Brain pericyte (primary cell): Measurements from ENCODE around the gene MAMSTR.

Experiments used
- DNase-seq: peaks from one replicate; pipeline ENCODE4 v3.0.0-alpha.2; 2012; ENCODE audit warnings: low read depth, low spot score

The MAMSTR gene

DNA sequence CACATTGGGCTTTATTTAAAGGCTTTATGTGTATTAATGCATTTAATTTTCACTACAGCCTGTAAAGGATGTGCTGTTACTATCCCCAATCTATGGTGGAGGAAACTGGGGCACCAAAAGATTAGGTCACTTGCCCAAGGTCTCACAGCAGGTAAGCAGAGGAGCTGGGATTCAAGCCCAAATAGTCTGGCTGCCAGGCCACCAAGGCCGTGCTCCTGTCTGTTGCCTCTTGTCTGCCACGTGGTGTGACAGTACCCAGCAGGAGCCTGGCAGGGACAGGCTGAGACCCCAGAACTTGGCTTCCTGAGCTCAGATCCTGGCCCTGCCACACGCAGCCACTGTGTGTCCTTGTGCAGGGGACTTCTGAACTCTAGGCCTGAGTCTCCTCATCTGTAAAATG, 51.2 kb downstream of the MAMSTR start:
- DNase-seq: no peak

DNA sequence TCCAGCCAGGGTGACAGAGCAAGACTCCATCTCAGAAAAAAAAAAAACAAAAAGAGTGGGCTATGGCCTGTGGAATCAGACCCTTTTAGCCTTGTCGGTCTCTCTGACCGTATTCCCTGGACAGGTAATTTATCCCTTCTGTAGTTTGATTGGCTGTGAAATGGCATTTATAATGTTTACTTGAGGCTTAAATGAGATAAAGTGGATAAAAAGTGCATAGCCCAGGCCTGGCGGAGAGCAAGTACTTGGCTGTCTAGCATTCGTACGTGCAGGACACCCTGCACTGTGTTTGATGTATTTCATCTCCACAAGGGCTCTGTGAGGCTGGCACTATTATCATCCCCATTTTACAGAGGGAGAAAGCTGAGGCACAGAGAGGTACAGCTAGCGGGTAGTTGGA, 53.7 kb downstream of the MAMSTR start:
- DNase-seq: no peak

DNA sequence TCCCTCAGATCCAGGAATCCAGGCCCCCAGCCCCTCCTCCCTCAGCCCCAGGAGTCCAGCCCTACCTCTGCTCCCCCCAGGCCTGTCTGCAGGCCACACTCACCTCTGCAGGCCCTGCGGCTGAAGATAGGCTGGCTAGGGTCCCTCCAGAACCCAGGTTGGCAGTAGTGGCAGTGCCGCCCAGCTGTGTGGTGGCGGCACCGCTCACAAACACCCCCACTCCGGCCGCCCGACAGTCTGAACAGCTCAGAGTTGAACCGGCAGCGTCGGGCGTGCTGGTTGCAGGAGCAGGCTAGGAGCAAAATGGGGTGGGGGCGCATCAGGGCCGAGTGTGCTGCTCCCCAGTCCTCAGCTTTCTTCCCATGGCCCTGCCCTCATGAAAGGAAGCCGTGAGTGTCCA, 55.0 kb downstream of the MAMSTR start:
- DNase-seq: no peak

DNA sequence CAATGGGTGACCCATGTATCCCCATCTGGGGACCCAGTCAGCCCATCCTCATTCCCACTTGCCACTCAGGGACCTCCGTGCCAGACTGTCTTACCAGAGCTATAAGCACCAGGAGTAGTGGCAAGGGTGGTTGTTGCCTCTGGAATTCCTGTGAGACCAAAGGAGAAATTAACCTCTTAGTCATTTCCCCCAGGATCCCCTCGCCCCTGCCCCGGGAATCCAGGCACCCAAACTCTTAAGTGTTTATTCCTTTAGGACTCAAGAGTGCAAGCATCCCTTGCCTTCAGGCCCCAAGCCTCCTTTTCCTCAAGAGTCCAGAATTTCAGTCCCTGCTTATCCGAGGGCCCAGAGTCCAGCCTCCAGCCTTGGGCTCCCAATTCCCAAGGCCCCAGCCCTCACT, 55.9 kb downstream of the MAMSTR start:
- no peak for DNase-seq
